ENCODE measurements around the gene KIAA1217.
"Not testable (repeated sequence)": the region's sequence is repeated elsewhere in the genome, so short reads cannot be mapped to it uniquely, and the experiment has no call there.

KIAA1217 gene

GRCh38 chr10:24343686-24344085 is 134.7 kb downstream of the KIAA1217 start:
- DNase-seq: no peak

- no peak for DNase-seq
Measured at GRCh38 chr10:24344279-24344678, 135.3 kb downstream of the KIAA1217 start.

- DNase-seq: no peak
Measured at GRCh38 chr10:24344695-24345463, 135.9 kb downstream of the KIAA1217 start.

- DNase-seq: no peak
Measured at GRCh38 chr10:24346877-24347519, 138.1 kb downstream of the KIAA1217 start.

- no peak for DNase-seq
Measured at GRCh38 chr10:24349379-24350001, 140.6 kb downstream of the KIAA1217 start.

GRCh38 chr10:24350070-24350921 is 141.4 kb downstream of the KIAA1217 start:
- DNase-seq: no peak

- DNase-seq: not testable (repeated sequence)
Measured at GRCh38 chr10:24350922-24351225, 141.9 kb downstream of the KIAA1217 start.

- DNase-seq: no peak
Measured at GRCh38 chr10:24351961-24352360, 143.0 kb downstream of the KIAA1217 start.

- DNase-seq: no peak
Measured at GRCh38 chr10:24352399-24352798, 143.5 kb downstream of the KIAA1217 start.

- no peak for DNase-seq
Measured at GRCh38 chr10:24353319-24353718, 144.4 kb downstream of the KIAA1217 start.

GRCh38 chr10:24355056-24355688 is 146.2 kb downstream of the KIAA1217 start:
- no peak for DNase-seq

- DNase-seq: no peak
Measured at GRCh38 chr10:24357344-24358004, 148.5 kb downstream of the KIAA1217 start.

- no peak for DNase-seq
Measured at GRCh38 chr10:24358022-24358421, 149.1 kb downstream of the KIAA1217 start.

GRCh38 chr10:24360282-24361127 is 151.6 kb downstream of the KIAA1217 start:
- DNase-seq: no peak

- DNase-seq: no peak
Measured at GRCh38 chr10:24363070-24363469, 154.1 kb downstream of the KIAA1217 start.

GRCh38 chr10:24367688-24368087 is 158.8 kb downstream of the KIAA1217 start:
- no peak for DNase-seq

GRCh38 chr10:24370877-24371276 is 161.9 kb downstream of the KIAA1217 start:
- DNase-seq: no peak

GRCh38 chr10:24371396-24371795 is 162.5 kb downstream of the KIAA1217 start:
- DNase-seq: no peak

GRCh38 chr10:24374134-24374915 is 165.4 kb downstream of the KIAA1217 start:
- no peak for DNase-seq

- no peak for DNase-seq
Measured at GRCh38 chr10:24375510-24375909, 166.6 kb downstream of the KIAA1217 start.
